Fibroblast of skin of right quadriceps (primary cell): ENCODE results near the gene CDK5.
"Not testable (repeated sequence)": the region's sequence is repeated elsewhere in the genome, so short reads cannot be mapped to it uniquely, and the experiment has no call there.

Experiments
- DNase-seq: peaks from one replicate; pipeline ENCODE4 v3.0.0-alpha.2; 2013

The CDK5 gene

DNA sequence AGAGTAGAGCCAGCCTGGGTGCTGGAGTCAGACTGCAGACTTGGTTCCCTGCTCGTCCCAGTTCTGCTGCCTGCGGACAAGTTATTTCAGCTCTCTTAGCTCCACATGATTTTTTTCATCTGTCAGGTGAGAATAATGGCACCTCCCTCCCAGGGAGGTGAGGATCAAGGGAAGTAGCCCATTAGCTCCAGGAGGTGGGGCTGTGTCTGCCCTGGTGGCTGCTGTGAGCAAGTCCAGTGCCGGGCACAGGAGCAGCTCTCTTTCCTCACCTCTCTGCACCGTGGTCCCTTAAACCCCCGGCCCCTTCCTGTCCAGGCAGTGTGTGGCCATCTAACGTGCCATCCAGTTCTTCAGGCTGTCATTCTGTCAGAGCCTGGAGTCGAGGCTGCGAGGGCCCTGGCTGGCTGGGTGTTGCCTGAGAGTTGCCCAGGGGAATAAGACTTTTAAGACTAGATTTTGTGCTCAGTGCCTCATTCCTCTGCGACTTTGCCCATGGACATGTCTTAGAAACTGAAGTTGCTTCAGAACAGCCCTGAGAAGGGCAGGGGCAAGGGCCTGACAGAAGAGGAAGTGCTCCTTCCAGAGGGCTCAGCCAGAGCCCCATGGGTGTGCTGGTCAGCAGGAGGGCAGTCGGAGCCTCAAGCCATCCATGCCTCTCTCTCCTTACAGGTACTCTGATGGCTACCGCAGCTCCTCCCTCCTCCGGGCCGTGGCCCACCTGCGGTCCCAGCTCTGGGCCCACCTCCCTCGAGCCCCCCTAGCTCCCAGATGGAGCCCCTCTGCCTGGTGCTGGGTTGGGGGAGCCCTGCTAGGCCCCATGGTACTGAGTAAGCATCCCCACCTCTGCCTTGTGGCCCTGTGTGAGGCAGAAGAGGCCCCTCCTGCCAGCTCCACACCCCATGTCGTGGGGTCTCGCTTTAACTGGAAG lies 24.5 kb downstream of the CDK5 start:
- no peak for DNase-seq

DNA sequence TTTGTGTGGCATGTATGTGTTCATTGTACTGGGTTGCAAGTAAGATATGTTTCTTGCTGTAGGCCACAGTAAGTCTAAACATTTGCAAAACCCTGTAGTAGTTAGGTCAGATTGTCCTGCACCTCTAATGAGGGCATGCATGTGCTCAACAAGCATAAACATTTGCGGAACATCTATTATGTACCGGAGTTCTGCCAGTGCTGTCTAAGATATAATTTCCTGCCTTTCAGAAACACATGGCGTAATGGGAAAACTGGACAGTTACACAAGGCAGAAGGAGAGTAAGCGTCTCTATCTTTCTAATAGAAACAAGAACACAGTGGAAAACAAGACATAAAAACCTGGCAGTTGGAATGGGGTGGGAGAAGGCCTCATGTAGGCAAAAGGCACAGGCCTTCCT lies 26.7 kb downstream of the CDK5 start:
- DNase-seq = no peak

DNA sequence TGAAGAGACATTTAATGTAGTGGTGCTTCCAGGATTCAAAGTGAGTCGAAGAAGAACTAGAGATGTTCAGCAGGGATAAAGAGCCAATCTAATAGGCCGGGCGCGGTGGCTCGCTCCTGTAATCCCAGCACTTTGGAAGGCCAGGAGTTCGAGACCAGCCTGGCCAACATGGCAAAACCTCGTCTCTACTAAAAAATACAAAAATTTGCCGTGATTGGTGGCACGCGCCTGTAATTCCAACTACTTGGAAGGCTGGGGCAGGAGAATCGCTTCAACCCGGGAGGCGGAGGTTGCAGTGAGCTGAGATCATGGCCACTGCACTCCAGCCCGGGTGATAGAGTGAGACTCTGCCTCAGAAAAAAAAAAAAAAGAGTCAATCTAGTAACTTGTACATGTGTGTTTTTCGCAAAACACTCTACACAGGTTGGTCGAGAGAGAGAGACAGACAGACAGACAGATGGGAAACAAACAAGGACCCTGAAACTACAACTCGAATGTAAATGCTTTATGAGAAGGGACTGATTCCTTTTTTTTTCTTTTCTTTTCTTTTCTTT lies 28.7 kb downstream of the CDK5 start:
- no peak for DNase-seq

DNA sequence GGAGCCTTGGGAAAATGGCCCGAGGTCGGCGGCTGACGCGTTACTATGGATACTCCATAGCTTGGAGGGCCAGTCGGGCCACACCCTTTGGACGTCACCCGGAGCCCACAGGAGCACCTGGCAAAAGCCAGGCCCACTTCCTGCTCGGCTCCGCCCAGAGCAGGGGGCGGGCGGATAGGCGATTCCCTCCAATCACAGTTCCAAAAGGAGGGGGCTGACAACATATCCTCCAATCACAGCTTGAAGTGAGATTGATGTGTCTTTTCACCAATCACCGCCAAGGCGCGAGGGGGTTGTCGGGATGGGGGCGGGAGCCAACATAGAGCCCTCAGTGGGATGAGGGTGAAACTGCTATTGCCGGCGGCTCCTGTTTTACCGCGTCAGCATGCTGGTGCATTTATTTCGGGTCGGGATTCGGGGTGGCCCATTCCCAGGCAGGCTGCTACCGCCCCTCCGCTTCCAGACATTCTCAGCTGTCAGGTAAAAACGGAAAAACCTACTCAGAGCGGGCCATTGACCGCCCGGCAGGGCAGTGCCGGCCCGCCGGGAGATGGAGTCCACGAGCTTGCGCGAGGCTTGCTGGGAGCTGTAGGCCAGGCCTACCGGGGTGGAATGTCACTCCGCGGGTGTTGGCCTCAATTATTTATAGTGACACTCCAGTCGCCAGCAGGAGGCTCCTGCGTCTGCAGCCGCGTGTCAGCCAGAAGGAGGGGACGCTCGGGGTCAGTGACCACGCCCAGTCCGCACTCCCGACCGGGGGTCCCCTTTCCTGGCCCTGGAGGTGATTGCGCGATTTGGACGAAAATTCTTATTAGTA lies 29.4 kb downstream of the CDK5 start, which contains the start of gene ABCB8:
Gene ABCB8, plus strand, starts transcription at position 320 of the 817 bp plus-strand sequence. Its CDS starts 66 bp downstream, at position 386.
- DNase-seq = peak; percentile 99

DNA sequence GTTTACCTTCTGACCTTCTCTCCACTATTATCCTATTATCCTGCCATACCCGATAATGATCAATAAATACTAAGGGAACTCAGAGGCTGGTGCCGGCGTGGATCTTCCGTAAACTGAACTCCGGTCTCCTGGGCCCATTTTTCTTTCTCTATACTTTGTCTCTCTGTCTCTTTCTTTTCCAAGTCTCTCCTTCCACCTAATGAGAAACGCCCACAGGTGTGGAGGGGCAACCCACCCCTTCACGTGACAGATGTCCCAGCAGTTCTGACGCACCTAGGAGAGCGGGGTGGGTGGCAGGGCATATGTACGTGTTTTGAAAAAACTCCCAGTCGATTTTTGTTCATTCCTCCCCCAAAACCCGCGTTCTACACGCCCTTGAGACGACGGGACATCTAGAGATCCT lies 30.0 kb downstream of the CDK5 start:
- DNase-seq = not testable (repeated sequence)

DNA sequence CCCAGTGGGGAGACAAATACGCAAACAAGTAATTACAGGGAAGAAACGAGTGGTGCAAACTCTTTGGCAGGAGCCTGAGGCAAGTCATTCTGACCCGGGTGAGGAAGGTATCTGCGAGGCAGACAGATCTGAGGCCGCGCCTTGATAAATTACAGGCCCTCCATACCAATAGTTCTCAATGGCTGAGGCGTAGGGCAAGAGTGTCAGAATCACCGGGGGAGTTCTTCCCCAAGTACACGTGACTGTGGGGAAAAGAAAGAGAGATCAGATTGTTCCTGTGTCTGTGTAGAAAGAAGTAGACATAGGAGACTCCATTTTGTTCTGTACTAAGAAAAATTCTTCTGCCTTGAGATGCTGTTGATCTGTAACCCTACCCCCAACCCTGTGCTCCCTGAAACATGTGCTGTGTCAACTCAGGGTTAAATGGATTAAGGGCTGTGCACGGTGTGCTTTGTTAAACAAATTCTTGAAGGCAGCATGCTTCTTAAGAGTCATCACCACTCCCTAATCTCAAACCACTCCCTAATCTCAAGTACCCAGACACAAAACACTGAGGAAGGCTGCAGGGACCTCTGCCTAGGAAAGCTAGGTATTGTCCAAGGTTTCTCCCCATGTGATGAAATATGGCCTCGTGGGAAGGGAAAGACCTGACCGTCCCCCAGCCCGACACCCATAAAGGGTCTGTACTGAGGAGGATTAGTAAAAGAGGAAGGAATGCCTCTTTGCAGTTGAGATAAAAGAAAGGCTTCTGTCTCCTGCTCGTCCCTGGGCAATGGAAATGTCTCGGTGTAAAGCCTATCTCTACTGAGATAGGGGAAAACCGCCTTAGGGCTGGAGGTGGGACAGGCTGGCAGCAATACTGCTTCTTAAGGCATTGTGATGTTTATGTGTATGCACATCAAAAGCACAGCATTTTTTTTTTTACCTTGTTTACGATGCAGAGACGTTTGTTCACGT lies 30.6 kb downstream of the CDK5 start:
- DNase-seq = not testable (repeated sequence)

DNA sequence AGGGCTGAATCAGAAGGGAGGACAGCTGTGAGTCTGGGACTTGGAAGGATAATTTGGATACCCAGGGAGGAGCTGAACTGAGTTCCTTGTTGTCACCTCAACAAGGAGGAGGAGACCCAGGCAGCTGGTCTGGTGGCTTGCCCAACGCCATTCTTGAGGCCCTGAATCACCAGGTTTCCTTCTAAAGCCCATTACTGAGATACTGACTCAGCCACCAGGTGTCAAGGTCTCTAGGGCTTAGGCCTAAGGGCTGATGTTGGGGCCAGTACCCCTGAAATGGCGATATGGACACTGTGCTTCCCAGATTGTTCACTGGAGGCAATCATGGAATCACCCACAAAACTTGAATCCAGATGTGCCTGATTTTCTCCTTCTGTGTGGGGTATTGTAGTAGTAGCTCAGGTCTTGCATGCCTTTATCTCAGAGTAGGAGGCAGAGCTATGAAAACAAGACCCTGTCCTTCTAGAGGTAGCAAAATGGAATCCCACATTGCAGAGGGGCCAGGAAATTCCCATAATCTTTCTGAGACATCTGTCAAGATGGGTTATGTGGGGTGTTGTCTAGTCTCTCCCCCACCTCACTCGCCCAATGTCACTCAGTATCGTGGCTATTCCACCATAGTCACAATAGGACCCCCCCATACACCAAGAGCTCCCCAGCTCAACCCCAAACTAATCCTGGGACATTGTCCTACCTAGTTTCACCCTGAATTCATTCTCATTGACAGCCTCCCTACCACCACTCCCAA lies 31.6 kb downstream of the CDK5 start:
- no peak for DNase-seq

DNA sequence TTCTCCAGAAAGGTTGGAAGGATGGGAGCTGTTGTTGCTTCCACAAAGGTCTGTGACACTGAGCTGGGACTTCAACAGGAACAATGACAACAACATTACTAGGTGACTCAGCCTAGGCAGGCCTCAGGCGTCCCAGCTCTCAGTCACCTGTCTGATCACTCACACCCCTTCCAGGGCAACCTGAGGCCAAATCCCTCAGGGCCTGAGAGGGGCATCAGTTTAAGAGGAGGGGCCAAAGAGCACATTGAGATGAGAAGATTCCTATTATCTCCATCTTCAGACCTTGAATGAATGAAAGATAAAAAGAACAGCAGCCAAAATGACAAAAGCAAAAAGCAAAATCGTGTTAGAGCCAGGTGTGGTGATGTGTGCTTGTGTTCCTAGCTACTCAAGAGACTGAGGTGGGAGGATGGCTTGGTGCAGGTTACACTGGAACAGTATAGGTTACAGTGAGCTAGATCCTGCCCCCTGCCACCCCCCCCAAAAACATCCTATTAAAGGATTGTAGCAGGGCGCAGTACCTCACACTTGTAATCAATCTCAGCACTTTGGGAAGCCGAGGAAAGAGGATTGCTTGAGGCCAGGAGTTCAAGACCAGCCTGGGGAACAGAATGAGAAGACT lies 33.2 kb downstream of the CDK5 start, which contains the start of gene ATG9B:
Gene ATG9B, minus strand, starts transcription at position 60 of the 622 bp plus-strand sequence. CDS start 71 bp downstream, outside the sequence.
- DNase-seq = no peak

DNA sequence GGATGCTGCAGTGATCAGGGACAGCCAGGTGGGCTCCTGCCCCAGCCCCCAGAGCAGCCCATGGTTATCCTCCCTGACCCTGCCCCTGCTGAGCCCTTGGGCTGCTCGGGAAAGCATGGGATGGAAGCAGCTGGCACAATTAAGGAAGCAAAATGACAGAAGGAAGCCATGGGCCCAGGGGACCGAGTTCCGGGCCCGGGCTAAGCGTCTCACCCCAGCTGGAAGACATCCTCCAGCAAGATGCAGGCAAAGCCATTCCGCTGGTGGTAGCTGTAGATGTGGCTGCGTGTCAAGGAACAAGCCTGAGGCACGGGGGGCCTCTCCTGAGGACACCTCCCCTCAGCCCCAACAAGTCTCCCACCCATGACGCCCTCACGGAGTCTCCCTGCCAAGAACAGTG lies 34.5 kb downstream of the CDK5 start:
- DNase-seq = no peak

DNA sequence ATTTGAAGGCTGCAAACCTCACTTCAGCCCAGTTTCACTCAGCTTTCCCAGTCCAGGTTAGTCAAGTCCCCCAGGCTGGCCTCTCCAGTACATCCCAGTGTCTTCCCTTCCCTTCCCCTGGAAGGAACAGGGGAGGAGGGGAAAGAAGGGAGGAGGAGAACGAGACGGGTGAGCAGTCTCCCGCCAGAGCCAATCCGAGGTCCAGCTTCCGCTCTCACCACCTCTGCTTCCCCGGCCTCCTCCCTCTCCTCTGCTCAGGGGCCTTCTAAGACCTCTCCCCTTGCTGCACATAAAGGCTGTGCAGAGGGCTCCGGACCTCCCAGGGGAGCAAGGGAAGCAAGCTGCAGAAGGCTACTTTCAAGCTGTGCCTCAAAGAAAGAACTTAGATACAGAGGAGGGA lies 37.5 kb downstream of the CDK5 start:
- no peak for DNase-seq

DNA sequence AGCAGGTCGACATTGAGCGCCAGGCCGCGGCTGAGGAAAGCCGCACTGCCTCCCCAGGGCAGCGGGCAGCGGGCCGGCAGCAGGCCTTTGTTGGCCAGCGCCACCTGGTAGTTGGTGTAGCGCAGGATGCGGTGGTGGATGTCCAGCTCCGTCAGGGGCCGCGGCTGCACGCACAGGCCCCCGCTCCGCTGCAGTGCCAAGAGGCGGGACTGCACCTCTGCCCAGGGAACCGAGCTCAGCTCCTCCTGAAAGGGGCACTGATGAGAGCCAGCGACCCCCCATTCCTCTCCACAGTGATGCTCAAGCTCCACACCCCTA lies 38.6 kb downstream of the CDK5 start:
- DNase-seq = no peak

DNA sequence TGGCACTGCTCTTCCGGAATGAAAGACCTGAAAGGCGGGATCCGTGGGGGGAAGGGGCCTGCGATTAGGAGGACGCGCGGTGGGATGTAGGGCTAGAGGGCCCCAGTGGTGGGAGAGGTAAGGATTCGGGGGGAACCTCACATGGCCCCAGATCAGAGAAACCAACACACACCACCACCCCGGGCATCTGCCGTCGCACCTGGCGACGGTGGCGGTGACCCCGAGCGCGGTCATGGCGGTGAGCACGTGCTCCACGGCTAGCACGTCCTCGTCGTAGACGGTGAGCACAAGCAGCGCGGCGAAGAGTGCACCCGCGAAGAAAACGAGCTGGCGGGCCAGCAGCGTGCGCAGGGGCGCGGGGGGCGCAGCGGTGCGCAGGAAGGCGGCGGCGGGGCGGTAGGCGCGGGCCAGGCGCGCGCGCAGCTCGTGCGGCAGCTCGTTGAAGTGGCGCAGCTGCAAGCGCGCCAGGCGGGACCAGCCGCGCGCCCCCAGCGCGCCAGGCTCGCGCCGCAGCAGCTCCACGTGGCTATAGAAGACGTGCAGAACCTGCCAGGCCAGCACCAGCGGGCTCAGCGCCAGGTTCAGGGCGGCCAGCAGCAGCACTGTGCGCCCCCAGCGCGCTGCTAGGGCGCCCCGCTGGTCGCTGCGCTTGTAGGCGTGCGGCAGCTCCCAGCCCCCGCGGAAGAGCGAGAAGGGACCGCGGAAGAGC lies 39.1 kb downstream of the CDK5 start:
- peak; percentile 39 for DNase-seq

DNA sequence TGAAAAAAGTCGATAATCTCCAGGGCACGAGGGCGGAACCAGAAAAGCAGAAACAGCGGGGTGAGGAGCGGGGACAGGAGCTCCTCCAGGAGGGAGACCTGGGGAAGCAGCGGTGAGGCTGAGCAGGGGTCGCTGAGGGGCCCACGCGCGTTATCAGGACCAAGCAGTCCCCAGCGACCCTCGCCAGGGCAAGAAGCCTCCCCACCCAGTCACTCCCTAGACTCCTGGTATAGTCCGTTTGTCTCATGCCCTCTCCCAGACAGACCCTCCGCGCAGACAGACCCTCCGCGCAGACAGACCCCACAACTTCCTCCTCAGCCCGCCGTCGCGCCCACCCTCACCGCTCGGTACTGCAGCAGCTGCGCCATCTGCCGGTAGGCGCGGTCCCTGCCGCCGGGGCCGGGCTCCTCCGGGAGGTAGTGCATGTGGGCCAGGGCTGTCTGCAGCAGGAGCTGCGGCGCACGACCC lies 39.7 kb downstream of the CDK5 start:
- DNase-seq = peak; percentile 38

DNA sequence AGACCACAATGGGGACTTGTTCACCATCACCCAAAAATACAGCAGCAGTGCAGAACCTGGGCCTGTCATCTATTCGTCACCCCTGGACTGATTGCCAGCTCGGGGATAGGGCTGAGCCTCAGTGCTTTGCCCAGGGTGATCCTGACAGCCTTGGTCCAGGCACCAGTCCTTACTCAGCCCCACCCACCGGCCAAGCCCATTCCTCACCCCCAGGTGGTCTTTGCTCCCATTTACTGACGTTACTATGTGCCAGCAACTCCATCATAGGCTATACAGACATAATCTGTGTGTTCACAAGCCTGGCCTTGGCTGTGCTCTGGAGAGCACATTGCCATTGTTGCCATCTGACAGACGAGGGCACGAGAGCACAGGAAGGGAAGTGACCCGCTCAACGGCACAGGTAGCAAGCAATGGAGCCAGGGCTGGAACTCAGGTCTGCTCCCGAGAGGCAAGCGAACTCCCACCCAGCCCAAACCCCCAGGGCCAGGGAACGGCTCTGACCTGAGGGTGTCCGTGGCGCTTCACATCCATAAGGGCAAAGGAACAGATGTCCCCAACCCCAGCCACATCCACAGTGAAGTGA lies 40.2 kb downstream of the CDK5 start:
- DNase-seq = no peak

DNA sequence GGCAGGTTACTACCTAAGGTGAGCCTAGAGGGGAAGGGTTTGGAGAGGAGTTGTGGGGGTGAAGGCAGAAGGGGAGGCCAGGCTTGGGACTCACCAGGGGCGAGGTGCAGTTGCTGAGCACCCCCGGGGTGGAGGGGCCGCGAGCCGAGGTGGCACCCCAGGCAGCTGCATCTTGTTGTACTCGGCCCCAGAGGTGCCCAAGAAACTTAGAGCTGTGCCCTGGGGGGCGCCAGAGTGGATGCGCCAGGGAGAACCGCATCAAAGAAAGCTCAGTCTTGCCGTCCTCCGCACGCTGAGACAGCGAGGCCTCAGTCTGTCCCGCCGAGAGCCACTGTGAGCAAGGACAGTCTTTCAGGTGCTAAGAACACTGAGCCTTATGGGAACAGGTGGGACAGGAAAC lies 40.8 kb downstream of the CDK5 start:
- no peak for DNase-seq

DNA sequence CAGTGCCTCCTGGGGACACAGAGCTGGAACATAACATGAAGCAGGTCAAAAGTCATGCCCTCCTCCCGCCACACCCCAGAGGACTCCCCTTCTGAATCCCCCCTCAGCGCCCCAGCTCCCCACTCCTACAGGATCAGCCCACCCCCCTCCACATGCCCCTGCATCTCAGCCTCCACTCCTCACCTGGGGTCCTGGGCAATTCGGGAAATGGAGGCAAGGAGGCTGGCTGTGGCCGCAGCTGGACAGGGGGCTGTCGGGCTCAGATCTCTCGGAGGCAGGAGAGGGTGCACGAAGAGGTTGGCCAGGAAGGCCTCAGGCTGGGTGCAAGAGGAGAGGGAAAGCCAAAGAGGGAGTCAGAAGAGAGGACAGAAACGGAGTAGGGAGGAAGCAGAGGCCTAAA lies 41.2 kb downstream of the CDK5 start:
- no peak for DNase-seq

DNA sequence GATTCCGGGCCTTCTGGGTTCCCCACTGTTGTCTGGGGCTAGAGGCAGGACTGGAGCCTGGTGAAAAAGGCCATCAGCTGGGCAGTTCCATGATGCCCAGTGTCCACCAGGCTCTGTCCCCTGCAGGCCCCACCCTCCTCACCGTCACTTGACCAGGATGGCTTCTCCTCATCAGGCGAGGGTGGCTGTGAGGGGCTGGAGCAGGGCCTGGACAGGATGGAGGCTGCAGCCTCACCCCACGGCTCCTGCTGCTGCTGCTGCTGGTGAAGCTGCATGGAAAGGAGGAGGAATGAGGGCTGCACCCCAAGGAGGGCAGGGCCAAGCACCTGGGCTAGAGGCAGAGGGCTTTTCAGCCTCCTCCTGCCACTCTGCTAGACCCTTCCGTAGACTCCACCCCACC lies 41.7 kb downstream of the CDK5 start:
- DNase-seq = no peak

DNA sequence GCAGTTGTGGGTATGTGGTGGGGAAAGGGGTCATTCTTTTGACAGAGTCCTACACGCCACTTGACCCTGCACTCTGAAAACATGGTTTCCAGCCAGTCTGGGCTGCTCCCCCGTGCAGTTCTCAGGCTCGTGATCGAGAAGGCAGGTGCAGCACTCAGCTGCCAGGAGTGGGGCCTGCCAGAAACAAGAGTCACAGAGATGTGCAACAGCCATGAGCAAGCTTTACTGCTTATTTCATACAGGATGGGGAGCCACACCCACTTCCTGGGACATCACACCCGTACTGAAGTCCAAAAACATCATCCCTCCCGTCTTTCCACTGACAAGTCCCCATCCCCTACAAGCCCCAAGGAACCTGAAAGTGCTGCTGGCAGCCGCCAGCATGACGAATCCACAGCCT lies 42.7 kb downstream of the CDK5 start:
- no peak for DNase-seq

DNA sequence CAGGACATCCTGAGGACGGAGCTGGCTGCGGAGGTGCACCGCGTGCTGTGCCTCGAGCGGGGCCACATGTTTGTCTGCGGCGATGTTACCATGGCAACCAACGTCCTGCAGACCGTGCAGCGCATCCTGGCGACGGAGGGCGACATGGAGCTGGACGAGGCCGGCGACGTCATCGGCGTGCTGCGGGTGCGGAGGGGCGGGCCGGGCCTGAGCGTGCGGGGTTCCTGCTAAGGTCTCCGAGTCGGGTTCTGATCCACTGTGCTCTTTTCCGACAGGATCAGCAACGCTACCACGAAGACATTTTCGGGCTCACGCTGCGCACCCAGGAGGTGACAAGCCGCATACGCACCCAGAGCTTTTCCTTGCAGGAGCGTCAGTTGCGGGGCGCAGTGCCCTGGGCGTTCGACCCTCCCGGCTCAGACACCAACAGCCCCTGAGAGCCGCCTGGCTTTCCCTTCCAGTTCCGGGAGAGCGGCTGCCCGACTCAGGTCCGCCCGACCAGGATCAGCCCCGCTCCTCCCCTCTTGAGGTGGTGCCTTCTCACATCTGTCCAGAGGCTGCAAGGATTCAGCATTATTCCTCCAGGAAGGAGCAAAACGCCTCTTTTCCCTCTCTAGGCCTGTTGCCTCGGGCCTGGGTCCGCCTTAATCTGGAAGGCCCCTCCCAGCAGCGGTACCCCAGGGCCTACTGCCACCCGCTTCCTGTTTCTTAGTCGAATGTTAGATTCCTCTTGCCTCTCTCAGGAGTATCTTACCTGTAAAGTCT lies 43.8 kb downstream of the CDK5 start:
- DNase-seq = peak; percentile 77
